Bronchial epithelial cell (primary cell): Measurements from ENCODE around the gene FOS. TPM values are rescaled to one million over a fixed set of nuclear protein-coding genes. Genes with fewer than 3 reads are reported as not detected.

ENCODE experiments used
- DNase-seq: peaks from one replicate; pipeline ENCODE4 v3.0.0-alpha.2; 2010; ENCODE audit warnings: low read depth
- FAIRE-seq: peaks from 2 replicates; lab custom pipeline; 2011; peaks lifted over from hg19 to GRCh38; lab: Jason Lieb, UNC
- H3K27me3 ChIP-seq: 2 replicates; pipeline ENCODE4 v1.5.1; 2011; ENCODE audit warnings: low read length; ENCODE audit not compliant: control insufficient read depth, insufficient read depth
- H3K36me3 ChIP-seq: 2 replicates; pipeline ENCODE4 v1.5.1; 2011; ENCODE audit warnings: low read length; ENCODE audit not compliant: control insufficient read depth, insufficient read depth
- H3K4me3 ChIP-seq: 2 replicates; pipeline ENCODE4 v1.5.1; 2011; ENCODE audit warnings: mild to moderate bottlenecking, low read depth, low read length, control low read depth
- CTCF ChIP-seq: IDR thresholded peaks from 2 replicates; pipeline ENCODE4 v1.5.1; 2011; ENCODE audit warnings: mild to moderate bottlenecking, moderate library complexity, low read length, control low read depth, inconsistent platforms; ENCODE audit not compliant: insufficient read depth, severe bottlenecking
- total RNA-seq: library from RNA; depleted of rRNA; stranded (reverse); fragments of >200 nt; gene quantifications from 2 replicates; pipeline ENCODE4 v1.2.1, GENCODE V29; 2014

FOS gene
- total RNA-seq, 1 donor from 2014 or later, result 143 TPM

- FAIRE-seq (no peak), DNase-seq (no peak)
- no peak overlapping the region for H3K4me3 ChIP-seq
- no peaks in the 10 kb centered on the region for H3K36me3 ChIP-seq
- H3K27me3 ChIP-seq, result peaks cover 10% of the 10 kb centered on the region
- no peak for TF ChIP-seq CTCF
These were observed 38.5 kb downstream of the FOS start for GRCh38 chr14:75317148-75317547.

GRCh38 chr14:75318353-75318752 lies 39.7 kb downstream of the FOS start:
- H3K27me3 ChIP-seq, result peaks cover 10% of the 10 kb centered on the region
- FAIRE-seq, result peak; percentile 7
- DNase-seq, result no peak
- no peak overlapping the region for H3K4me3 ChIP-seq
- no peak for TF ChIP-seq CTCF
- H3K36me3 ChIP-seq, result no peaks in the 10 kb centered on the region

- Histone ChIP-seq H3K4me3 (no peak overlapping the region), H3K27me3 (peaks cover 10% of the 10 kb centered on the region), H3K36me3 (no peaks in the 10 kb centered on the region)
- DNase-seq (no peak), FAIRE-seq (no peak)
- no peak for TF ChIP-seq CTCF
These were observed 40.4 kb downstream of the FOS start for GRCh38 chr14:75319021-75319420.

GRCh38 chr14:75320196-75320595 lies 41.6 kb downstream of the FOS start:
- H3K4me3 ChIP-seq, result no peak overlapping the region
- FAIRE-seq (no peak), DNase-seq (no peak)
- H3K27me3 ChIP-seq, result peaks cover 9% of the 10 kb centered on the region
- H3K36me3 ChIP-seq, result no peaks in the 10 kb centered on the region
- no peak for TF ChIP-seq CTCF

GRCh38 chr14:75322746-75323145 lies 44.1 kb downstream of the FOS start:
- TF ChIP-seq CTCF, result no peak
- Histone ChIP-seq H3K36me3 (no peaks in the 10 kb centered on the region), H3K4me3 (no peak overlapping the region), H3K27me3 (peaks cover 5% of the 10 kb centered on the region)
- DNase-seq, result no peak
- no peak for FAIRE-seq

GRCh38 chr14:75323571-75323970 lies 44.9 kb downstream of the FOS start:
- no peaks in the 10 kb centered on the region for H3K36me3 ChIP-seq
- FAIRE-seq (no peak), DNase-seq (peak; percentile 37)
- no peak overlapping the region for H3K4me3 ChIP-seq
- H3K27me3 ChIP-seq, result peaks cover 3% of the 10 kb centered on the region
- TF ChIP-seq CTCF, result no peak
